RWPE2 (cell line): ENCODE results near the gene HOXB4.

Experiments
- ATAC-seq: fragments of 200-7000 bp; cut with Tn5 transposase; 3 replicates; pipeline ENCODE4 v1.9.1; 2021; ENCODE audit warnings: low read depth
- DNase-seq: peaks from one replicate; pipeline ENCODE4 v3.0.0-alpha.2; 2020; ENCODE audit warnings: low spot score
- H3K27ac ChIP-seq: fragments of 450-650 bp; 2 replicates; pipeline ENCODE4 v1.5.1; 2017; ENCODE audit warnings: mild to moderate bottlenecking; ENCODE audit not compliant: poor library complexity, severe bottlenecking
- H3K27me3 ChIP-seq: fragments of 250-450 bp; sonication (Bioruptor Pico); 2 replicates; pipeline ENCODE4 v1.5.1; 2021; ENCODE audit warnings: mild to moderate bottlenecking, moderate library complexity; ENCODE audit not compliant: insufficient read depth, poor library complexity, severe bottlenecking
- H3K36me3 ChIP-seq: fragments of 250-450 bp; sonication (Bioruptor Pico); 2 replicates; pipeline ENCODE4 v1.5.1; 2020; ENCODE audit warnings: low read depth, mild to moderate bottlenecking, moderate library complexity
- H3K4me1 ChIP-seq: fragments of 250-450 bp; sonication (Bioruptor Pico); 2 replicates; pipeline ENCODE4 v1.5.1; 2021; ENCODE audit warnings: mild to moderate bottlenecking, moderate library complexity; ENCODE audit not compliant: insufficient read depth, poor library complexity, severe bottlenecking
- H3K4me3 ChIP-seq: fragments of 250-450 bp; sonication (Bioruptor Pico); 2 replicates; pipeline ENCODE4 v1.5.1; 2021; ENCODE audit warnings: mild to moderate bottlenecking, moderate library complexity; ENCODE audit not compliant: severe bottlenecking
- H3K9me3 ChIP-seq: fragments of 250-450 bp; sonication (Bioruptor Pico); 2 replicates; pipeline ENCODE4 v1.5.1; 2021; ENCODE audit warnings: mild to moderate bottlenecking, moderate library complexity; ENCODE audit not compliant: severe bottlenecking
- CTCF ChIP-seq: fragments of 450-650 bp; IDR thresholded peaks from one replicate; pipeline ENCODE4 v1.5.1; 2017; ENCODE audit warnings: mild to moderate bottlenecking, moderate library complexity; ENCODE audit not compliant: poor library complexity, severe bottlenecking

HOXB4 gene

GRCh38 chr17:48551596-48552465 is 26.3 kb downstream of the HOXB4 start:
- peaks cover 11% of the 10 kb centered on the region for H3K4me1 ChIP-seq
- H3K27me3 ChIP-seq, result no peaks in the 10 kb centered on the region
- ATAC-seq, result no peak
- no peaks in the 10 kb centered on the region for H3K9me3 ChIP-seq
- no peak for TF ChIP-seq CTCF
- H3K4me3 ChIP-seq, result no peak overlapping the region
- DNase-seq, result no peak
- H3K27ac ChIP-seq, result no peak overlapping the region
- H3K36me3 ChIP-seq, result peaks cover 19% of the 10 kb centered on the region

- H3K4me3 ChIP-seq, result no peak overlapping the region
- H3K36me3 ChIP-seq, result peaks cover 19% of the 10 kb centered on the region
- no peak for ATAC-seq
- DNase-seq, result no peak
- TF ChIP-seq CTCF, result no peak
- peaks cover 5% of the 10 kb centered on the region for H3K4me1 ChIP-seq
- H3K27me3 ChIP-seq, result no peaks in the 10 kb centered on the region
- no peaks in the 10 kb centered on the region for H3K9me3 ChIP-seq
- H3K27ac ChIP-seq, result no peak overlapping the region
These were observed 27.0 kb downstream of the HOXB4 start for GRCh38 chr17:48551214-48551555.

DNA sequence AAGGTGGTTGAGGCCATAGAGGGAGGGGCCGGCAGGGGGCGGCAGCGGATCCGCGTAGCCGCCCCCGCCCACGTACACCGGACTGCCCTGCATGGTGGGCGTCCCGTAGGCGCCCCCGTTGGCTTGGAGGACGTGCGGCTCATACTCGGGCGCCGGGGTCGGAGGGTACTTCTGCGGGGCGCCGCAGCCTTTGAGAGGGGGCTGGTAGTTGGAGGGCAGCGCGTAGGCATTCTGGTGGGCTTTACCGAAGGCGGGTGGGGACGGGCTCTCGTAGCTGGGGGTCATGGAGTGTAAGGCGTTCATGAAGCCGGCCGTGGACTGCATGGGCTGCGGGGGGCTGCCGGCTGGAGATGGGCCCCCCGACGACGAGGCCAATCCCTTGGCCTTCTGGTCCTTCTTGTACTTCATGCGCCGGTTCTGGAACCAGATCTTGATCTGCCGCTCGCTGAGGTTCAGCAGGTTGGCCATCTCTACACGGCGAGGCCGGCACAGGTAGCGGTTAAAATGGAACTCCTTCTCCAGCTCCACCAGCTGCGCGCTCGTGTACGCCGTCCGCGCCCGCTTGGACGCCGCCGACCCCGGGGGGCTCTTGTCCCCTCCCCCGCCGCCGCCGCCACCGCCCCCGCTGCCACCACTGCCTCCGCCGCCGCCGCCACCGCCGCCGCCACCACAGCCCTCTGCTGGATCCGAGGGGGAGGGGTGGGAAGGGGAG is 27.5 kb downstream of the HOXB4 start:
- no peak for DNase-seq
- TF ChIP-seq CTCF, result no peak
- H3K4me1 ChIP-seq, result no peaks in the 10 kb centered on the region

GRCh38 chr17:48549914-48550501 is 28.1 kb downstream of the HOXB4 start:
- TF ChIP-seq CTCF, result no peak
- H3K9me3 ChIP-seq, result no peaks in the 10 kb centered on the region
- no peaks in the 10 kb centered on the region for H3K27me3 ChIP-seq
- H3K4me1 ChIP-seq, result no peaks in the 10 kb centered on the region
- no peak overlapping the region for H3K27ac ChIP-seq
- peaks cover 19% of the 10 kb centered on the region for H3K36me3 ChIP-seq
- no peak for DNase-seq
- no peak for ATAC-seq
- no peak overlapping the region for H3K4me3 ChIP-seq

More for the DNA sequence above, 27.5 kb downstream of the HOXB4 start:
- peaks cover 19% of the 10 kb centered on the region for H3K36me3 ChIP-seq
- no peak overlapping the region for H3K27ac ChIP-seq
- H3K9me3 ChIP-seq, result no peaks in the 10 kb centered on the region
- H3K27me3 ChIP-seq, result no peaks in the 10 kb centered on the region
- H3K4me3 ChIP-seq, result no peak overlapping the region
- no peak for ATAC-seq
